GM12892 (cell line): ENCODE measurements around the gene PDIA5.

Experiments used
- POLR2A ChIP-seq: IDR thresholded peaks from 2 replicates; pipeline ENCODE4 v1.6.1; 2011; ENCODE audit warnings: low read depth, low read length, control low read depth
- POLR2AphosphoS5 ChIP-seq: IDR thresholded peaks from 2 replicates; pipeline ENCODE4 v1.6.1; 2011; ENCODE audit warnings: low read depth, low read length, control low read depth

DNA sequence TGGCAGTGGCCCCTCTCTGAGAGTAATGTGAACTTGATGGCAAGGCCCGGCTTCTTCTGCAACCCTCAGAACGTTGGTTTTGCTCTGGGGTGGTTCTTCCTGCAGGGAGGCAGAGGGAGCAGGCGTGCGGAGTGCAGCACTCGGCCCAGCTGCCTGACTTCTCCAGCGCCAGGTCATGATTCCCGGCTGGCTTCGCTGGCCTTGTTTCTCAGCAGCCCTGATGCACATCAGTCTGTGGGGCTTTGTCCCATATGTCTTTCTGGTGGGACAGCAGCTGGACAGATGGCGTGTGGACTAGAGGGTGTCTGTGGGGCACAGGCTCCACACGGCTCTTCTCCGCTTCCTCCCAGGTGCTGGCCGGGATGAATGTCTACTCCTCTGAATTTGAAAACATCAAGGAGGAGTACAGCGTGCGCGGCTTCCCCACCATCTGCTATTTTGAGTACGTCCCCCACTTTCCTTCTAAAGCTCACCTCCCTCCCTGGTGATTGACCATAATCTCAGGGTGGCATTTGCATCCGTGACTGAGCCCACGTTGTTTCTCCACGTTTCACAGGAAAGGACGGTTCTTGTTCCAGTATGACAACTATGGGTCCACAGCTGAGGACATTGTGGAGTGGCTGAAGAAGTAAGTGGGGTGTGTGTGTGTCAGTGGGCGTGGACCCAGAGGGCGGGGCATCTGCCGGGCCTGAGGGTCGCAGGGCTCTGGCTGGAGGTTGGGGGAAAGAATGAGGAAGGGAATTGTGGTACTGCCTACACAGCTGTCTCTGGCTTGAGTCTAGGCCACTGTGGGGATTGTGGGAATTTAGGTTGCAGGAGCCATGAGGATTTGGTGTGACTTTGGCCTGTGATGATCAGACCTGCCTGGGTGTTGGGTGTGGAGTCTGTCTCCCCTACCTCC lies 57.1 kb downstream of the PDIA5 start:
- TF ChIP-seq POLR2A (no peak), POLR2AphosphoS5 (no peak)
